NCI-H1048 (cell line): ENCODE data around the gene ORM2.
"Not testable (repeated sequence)": the region's sequence is repeated elsewhere in the genome, so short reads cannot be mapped to it uniquely, and the experiment has no call there.

Source experiments
- DNase-seq: peaks from one replicate; lab custom pipeline; 2025; lab: John Stamatoyannopoulos, UW

ORM2 gene

GRCh38 chr9:114332474-114333040 lies 2.9 kb downstream of the ORM2 start:
- DNase-seq, result not testable (repeated sequence)

GRCh38 chr9:114333718-114334117 lies 4.0 kb downstream of the ORM2 start:
- DNase-seq, result not testable (repeated sequence)

DNA sequence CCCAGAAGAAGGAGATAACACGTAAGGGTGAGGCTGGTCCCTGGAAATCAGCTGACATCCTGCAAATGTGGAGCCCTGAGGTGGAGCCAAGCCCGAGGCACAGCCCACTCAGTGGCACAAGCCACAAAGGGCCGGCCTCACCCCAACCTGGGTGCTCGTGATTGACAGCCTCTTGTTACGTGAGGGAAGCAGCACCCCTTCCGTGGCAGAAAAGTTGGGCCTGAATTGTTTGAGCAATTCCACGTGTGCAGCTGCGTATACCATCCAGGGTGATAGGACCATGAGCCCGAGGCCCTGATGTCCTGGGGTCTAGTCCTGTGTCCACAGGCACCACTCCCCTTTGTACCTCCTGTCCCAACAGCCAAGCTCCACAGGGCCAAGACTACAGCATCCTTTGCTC lies 4.8 kb downstream of the ORM2 start:
- DNase-seq, result no peak

DNA sequence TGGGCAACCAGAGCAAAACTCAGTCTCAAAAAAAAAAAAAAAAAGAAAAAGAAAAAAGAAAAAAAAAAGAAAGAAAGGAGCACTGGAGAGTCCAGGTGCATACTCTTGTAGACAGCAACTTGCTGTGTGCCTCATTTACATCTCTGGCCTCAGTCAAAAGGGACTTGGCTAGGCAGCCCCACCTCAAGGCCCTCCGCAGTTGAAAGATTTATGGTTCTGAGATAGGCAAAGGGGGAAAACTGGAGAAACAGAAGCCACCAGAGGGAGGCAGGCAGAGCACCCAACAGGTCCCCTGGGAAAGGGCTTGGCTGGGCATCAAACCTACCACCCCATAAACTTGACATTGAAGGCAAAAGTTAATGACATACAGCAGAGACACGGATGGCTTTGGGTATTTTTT lies 6.1 kb downstream of the ORM2 start:
- no peak for DNase-seq

GRCh38 chr9:114336157-114336556 lies 6.5 kb downstream of the ORM2 start:
- DNase-seq, result no peak

- no peak for DNase-seq
Measured at GRCh38 chr9:114336699-114337395, 7.2 kb downstream of the ORM2 start.

- no peak for DNase-seq
Measured at GRCh38 chr9:114338187-114338586, 8.5 kb downstream of the ORM2 start.

- DNase-seq, result no peak
Measured at GRCh38 chr9:114339130-114339908, 9.7 kb downstream of the ORM2 start.

GRCh38 chr9:114341152-114341830 lies 11.6 kb downstream of the ORM2 start:
- no peak for DNase-seq

- no peak for DNase-seq
Measured at GRCh38 chr9:114341991-114342390, 12.3 kb downstream of the ORM2 start.

- DNase-seq, result no peak
Measured at GRCh38 chr9:114342755-114343440, 13.2 kb downstream of the ORM2 start.

DNA sequence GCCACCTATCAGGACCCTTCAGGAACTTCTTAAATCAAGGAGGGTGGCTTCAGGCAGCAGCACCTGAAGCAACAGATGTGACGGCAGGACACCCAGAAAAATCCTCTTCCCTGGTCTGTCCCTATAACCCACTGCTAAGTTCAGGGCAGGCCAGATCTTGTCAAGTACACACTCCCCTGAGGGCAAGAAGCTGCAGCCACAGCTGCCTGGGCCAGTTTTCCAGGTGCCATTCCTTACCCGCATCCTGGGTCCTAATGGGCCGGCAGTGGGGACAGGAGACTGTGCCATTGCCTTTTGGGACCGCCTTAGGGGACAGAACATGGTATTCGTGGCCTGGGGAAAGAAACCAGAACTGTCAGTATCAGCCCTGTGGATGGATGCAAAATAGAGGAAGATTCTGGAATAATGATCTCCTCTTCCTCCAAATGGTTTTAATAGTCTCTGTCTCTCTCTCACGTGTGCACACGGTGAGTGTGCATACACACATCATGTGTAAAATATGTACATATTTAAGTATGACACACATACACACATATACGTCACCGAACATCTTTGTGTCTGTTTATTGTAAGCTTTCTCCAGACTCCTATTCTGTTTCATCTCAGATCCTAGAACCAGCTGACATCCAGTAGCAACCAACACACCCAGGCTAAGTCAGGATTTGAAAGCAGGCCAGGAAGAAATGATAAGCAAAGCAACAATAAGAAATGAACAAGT lies 14.0 kb downstream of the ORM2 start:
- DNase-seq, result no peak

DNA sequence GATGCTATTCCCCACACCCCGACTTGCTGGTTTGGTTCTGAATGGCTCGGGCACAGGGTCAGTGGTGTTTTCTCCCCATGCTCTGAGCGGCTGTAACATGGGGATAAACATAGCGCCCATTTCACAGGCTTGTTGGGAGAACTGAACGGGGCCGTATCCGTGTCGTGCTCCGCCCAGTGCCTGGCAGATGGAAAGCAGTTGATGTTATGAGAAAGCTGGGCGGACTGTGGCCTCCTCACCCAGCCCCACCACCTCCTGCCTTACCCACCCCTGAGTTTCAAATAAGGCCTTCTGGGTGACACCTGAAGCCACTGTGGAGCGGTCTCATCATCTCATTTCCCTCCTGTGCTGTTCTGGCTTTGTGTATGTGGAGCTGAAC lies 14.5 kb downstream of the ORM2 start:
- DNase-seq, result no peak

DNA sequence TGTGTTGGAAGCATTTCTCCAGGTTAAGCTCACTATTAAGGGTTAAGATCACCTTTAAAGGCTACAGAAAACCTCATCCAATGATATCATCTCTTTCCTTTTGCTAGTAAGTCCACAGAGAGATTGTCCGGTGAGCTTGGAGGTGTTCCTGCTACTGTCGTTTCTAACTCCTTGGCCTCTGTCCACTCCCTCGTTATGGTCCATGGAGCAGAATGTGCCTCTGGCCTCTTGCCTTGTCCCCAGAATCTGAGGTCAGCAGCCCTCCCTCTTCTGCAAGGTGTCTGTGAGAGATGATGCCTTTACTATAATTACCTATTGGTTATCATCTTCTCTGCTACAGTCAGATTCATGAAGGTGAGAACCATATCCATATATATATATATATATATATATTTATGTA lies 15.0 kb downstream of the ORM2 start:
- DNase-seq, result no peak

- DNase-seq, result no peak
Measured at GRCh38 chr9:114345493-114346065, 15.9 kb downstream of the ORM2 start.

DNA sequence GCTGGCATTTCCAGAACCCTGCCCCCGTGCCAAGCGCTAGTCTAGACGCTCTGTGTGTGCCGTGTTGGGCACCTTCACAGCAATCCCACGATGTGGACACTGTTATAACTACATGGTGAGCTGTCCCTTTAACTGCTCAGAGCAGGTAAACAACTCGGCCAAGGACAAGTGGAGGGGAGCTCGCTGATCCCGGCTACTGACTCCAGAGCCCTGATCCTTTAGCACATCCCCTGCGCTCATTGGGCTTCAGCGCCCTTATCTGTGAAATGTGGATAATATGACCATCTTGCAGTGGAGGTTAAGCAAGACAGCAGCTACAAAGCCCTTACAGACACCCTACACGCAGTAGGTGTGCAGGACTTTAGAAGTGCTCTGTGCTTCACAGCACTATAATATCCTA lies 16.5 kb downstream of the ORM2 start:
- no peak for DNase-seq

DNA sequence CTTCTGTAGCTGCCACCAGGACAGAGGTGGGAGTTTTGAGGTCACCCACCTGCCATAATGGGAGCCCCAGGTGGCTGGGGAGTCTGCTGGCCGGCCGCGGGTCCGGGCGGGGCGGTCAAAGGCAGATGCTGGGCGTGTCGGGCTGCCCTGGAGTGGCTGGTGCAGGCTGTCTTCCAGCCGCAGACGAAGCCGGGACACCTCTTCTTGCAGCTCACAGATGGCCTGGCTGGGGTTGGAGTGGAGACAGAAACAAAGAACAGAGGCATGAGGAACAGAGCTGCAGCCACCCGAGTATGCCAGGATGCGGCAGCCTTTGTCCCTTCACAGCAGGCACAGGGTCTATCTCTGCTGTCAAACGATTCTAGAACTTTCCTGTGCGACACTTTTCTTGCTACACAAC lies 18.0 kb downstream of the ORM2 start:
- no peak for DNase-seq

- no peak for DNase-seq
Measured at GRCh38 chr9:114348261-114348905, 18.7 kb downstream of the ORM2 start.

GRCh38 chr9:114348906-114349482 lies 19.3 kb downstream of the ORM2 start:
- no peak for DNase-seq
